GM21390 (cell line): Measurements from ENCODE around the gene SMAD7.

ENCODE experiments used
- ATAC-seq: cut with Tn5 transposase; IDR thresholded peaks from one replicate; pipeline ENCODE4 v1.9.1; 2021; ENCODE audit not compliant: unreplicated experiment

Gene SMAD7

GRCh38 chr18:48898521-48898920 is 52.2 kb downstream of the SMAD7 start:
- no peak for ATAC-seq

DNA sequence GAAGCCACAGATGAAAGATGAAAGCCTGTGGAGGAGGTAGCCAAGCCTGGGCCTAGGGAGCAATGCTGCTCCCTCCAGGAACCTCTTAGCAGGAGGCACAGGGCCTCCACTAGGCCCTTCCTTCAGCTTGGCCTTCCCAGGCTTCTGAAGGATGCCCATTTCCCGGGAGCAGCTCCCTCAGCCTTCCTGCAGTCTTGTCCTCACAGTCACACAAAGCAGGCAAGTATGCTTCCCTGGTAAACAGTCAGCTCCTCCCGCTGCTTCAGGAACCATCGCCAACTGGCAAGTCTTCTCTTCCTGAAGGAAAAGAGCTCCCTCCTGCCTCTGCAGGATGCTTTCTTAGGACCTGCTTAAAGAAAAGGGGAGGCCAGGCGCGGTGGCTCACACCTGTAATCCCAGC is 53.2 kb downstream of the SMAD7 start:
- no peak for ATAC-seq

- no peak for ATAC-seq
Measured at GRCh38 chr18:48896875-48897511, 53.8 kb downstream of the SMAD7 start.

GRCh38 chr18:48896326-48896874 is 54.4 kb downstream of the SMAD7 start:
- no peak for ATAC-seq

DNA sequence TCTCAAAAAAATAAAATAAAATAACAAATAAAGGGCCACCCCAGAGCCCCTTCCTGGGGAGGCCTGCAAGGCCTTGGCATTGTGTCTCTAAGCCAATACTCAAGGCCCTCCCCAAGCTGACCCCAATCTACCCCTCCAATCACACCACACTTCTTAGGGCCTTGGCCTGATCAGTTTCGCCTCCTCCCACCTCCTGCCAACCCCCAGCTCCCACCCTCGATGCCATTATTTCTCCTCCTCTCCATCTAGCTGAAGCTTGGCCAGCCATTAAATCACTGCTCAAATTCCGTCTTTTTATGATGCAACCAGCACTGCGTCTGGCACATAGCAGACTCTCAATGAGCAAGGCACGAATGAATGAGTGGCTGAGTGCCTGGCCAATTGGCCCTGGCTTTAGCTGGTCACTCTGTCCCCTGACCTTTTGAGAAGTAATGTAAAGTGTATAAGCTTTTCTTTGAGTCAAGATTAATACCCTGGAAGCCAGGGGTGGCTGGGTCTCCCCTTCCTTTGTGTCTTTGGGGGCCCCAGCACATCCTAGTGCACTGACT is 55.9 kb downstream of the SMAD7 start:
- no peak for ATAC-seq

DNA sequence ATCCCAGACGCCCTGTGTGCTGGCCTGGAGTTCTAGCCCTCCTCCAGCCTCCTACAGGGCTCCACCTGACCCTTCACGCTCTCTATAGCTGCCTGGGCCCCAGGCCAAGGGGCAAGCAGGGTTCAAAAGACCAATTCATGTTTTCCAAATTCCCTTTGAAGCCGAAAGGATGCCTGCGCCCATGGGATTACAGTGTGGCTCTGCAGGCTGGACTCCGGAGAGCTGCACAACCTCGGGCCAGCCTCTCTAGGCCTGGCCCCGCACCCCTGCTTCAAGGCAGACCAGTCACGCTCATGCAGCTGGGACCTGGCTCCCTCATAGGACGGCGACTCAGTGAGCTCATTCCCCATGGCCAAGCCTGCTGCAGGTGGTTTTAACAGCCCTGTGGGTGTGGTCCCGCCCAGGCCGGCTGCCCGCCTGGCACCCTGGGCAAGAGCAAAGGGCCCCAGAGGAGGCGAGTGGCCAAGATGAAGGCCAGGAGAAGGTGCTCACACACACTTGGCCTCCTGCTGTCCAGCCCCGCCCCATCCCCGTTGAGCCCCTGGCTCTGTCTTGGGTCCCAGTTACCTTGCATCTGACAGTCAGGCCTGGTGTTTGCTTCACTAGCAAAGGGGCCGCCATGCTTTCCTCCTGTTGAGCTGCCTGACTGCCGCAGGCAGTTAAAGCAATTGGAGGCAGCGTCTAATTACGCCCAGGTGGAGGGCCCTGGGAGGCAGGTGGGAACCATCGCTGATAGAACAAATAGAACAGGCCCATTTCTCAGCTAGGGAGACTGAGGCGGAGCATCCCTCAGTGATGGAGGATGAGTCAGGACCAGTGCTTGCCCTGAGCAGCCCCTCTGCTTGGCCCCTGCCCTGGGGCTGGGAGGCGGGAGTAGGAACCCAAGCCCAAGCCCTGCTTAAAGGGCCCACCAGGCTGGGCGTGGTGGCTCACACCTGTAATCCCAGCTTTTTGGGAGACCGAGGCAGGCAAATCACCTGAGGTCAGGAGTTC is 56.9 kb downstream of the SMAD7 start:
- ATAC-seq = no peak

GRCh38 chr18:48893061-48893607 is 57.6 kb downstream of the SMAD7 start:
- ATAC-seq = no peak

DNA sequence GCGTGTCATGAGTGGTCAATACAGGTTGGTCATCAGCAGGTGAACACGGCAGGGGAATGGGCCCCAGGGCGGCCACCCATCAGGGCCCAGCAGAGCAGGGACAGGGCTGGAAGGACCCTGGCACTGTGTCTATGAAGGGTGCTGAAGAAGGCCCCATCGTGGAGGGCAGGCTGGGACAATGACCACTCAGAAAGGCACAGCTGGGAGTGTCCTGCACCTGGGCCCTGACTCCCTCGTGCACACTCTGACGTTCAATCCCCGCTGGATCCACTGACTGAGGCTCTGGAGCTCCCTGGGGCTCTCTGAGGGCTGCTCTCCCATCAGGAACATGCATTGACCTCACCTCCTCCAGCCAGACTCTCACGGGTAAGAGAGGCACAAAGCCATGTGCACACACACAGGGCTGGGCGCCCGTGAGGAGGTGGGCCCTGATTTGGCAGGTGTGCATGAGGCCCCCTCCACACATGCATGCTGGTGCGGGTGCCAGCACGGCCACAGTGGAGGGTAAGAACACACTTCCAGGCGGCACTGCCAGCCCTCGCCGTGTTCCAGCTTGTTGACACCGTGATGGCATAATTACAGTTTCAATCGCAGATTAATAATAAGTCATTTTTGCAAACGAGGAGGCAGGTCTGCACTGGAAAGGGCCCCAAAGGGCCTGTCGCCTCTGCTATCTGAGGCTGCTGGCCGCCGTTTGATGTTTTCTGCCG is 58.5 kb downstream of the SMAD7 start:
- ATAC-seq = no peak

DNA sequence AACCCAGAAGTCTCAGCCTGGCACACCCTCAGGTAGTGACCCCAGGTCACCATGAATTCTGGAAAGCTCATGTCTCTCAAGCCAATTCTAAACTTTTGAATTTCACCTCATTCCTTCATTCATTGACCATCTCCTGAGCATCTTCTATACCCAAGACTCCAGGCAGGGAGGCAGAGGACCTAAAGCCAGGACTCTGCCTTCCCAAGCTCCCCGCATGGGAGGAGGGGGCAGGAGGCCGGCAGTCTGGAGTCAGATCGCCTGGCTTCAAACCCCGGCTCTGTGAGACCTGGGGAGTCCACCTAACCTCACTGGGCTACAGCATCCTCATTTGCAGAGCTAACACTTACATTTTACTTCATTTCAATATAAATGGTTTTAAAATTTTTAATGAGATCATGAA is 59.0 kb downstream of the SMAD7 start:
- no peak for ATAC-seq

DNA sequence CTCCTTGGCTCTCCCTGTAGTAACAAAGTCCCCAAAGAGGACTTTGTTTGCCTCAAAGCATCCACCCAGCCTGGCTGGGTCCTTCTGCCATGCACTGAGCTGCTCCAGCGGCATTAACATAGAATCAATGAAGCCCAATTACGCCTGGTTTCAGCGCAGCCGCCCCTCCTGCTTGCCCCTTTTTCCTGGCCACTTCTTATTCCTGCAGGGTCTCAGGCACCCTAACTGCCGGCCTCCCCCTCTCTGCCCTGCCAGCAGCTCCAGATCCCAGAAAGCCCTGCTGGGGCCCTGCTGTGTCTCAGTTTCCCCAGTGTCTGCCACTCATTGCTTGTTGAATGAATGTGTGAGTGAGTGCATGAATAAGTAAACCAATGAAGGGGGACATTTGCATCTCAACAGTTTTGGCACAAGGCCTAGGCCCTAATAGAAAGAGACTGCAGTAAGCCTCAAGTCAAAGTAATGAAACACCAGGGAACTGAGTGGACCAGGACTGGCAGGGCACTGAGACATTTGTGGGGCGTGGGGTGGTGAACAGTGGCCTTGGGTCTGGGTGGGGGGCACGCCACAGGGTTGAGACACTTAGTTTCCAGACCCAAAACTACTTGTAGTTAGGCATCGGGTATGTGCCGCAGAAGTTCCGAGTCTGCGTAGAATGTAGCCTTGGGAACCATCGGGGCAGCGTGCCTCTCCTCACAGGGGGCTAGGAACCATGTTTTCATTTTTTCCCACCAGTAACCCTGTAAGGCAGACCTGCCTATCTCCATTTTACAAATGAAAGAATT is 60.6 kb downstream of the SMAD7 start:
- ATAC-seq = no peak

DNA sequence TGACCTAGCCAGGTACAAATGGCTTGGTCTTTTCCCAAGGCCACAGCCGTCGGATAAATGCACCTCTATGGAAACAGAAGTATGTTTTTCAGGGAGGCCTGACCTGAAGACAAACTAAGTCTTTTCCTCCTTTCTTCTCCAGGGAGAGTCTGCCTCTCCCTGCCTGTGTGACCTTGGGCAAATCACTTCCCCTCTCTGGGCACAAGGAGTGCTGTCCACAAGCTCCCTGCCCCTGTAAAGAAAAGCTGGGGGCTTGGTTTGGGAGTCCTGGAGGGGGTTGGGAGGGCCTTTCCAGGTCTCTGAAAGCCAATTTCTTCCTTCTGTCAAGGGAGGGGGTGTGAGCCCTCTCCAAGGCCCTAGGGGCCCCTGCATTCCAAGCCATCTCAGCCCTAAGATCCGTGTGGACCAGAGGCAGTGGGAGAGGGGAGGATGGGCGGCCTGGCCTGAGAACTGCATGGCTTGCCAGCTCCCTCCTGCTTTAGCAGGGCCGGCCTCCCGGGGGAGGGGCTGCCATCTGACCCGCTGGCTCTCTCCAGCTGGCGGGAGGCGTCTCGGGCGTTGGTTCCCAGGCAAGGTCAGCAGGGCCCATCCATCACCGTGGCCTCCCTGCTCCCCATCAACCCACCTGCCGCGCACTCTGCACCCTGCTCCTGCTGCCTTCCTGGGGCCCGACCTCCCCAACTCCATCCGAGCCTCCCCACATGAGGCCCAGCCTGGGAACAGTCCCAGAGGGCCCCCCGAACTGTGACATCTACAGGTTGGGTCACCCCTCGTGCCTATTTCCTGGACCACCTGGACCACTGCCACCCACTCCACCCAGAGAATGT is 61.4 kb downstream of the SMAD7 start:
- ATAC-seq = no peak

DNA sequence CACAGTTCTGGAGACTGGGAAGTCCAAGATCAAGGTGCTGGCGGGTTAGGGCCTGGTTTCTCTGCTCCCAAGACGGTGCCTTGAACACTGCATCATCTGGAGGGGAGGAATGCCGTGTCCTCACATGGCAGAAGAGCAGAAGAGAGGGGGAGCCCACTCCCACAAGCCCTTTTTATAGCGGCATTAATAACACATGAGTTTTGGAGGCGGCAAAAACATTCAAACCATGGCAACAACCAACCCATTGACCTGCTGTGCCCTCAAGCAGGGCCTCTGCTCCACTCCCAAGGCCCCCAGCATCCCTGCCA is 62.0 kb downstream of the SMAD7 start:
- no peak for ATAC-seq

DNA sequence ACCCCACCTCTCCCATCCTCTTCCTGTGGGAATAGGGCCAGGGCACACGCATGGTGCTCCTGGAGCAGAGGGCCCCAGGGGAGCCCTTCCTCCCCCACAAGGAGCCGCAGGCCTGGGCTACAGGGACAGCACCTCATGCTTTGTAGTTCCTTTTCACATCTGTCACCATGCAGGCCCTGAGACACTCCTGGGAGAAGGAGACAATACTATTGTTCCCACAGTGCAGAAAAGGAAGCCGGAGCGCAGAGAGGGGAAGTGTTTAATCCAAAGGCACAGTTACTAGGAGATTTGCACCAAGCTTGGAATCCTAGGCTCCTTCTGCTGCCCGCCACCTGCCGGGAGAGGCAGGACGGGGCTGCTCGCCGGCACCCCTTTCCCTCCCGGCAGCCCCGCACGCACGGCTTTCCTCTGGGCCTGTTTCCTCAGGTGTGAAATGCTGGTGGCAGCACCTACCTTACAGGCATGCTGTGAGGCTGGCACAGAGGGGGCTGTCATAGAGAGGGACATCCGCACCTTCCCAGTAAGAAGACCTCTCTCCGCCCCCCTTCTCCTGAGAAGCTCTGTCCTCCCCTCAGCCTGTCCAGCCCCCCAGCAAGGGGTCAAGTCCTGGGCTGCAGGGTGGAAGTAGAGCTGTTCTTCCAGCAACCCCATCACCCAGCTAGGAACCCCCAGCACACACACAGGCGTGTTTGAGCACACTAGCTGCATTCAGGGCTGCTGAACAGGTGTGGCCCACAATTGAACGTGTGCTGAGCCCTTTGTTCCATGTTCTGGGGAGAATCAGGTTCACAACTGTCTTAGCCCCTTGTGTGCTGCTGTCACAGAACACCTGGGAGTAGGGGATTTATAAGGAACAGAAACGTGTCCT is 62.6 kb downstream of the SMAD7 start:
- ATAC-seq = no peak

DNA sequence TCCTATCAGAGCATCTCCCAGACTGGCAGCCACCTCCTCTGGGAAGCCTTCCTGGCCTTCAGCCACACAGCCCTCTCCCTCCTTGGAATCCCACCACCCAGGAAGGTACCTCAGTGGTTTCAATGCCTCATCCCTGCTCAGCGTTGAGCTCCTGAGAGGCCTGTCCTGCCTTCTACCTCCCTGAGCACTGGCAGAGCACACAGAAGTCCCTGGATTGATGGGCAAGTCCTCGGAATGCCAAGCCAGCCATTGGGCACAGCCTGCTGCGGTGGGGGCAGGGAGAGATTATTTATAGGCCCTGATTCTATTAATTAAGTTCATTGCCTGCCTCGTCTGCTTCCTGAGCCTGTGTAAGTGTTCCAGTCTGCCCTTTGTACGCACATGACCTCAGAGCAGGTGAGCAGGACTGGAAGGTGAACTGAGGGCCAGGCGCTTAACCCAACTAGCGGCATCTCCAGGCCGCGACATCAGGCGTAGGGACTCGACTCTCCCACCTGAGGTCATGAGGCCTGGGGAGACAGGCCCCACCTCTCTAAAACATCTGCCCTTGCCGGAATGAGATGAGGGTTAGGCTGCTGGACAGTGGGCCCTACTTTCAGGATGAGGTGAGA is 63.4 kb downstream of the SMAD7 start:
- ATAC-seq = no peak

DNA sequence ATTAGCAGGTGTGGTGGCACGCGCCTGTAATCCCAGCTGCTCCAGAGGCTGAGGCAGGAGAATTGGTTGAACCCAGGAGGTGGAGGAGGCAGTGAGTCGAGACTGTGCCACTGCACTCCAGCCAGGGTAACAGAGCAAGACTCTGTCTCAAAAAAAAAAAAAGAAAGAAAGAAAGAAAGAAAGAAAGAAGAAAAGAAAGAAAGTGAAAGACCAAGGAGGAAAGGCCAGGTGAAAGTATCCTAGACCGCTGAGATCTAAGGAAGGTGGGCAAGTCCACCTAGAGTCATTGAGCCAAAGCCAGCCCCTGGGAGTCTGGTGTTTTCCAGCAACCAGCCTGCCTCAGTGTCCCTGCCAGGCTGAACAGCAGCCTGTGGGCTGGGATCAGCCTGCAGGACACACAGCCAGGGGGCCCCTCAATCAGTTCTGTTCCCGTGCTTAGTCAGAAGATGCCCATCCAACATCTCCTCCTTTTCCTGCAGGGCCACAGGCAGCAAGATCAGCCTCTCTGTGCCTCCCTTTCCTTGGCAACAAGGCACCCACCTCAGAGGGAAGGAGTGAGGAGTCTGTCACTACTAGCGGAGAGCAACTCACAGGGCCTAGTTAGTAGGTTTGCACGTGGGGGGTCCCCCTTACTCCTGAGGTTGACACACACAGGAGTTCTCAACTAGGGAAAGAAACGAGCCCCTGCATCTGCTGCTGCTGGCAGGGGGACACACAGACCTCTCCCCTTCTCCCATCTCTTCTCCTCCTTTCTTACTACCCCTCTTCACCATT is 64.1 kb downstream of the SMAD7 start:
- no peak for ATAC-seq

- no peak for ATAC-seq
Measured at GRCh38 chr18:48885924-48886400, 64.8 kb downstream of the SMAD7 start.

GRCh38 chr18:48885266-48885923 is 65.4 kb downstream of the SMAD7 start:
- ATAC-seq = no peak
